Activated CD8-positive, alpha-beta T cell treated with anti-CD3 and anti-CD28 coated beads, Interleukin-2, amount 10 ng/mL, durations not matched to agents 7 days and 5 days (primary cell): ENCODE data around the gene PANX3. TPM values are rescaled to one million over a fixed set of nuclear protein-coding genes. Genes with fewer than 3 reads are reported as not detected.

ENCODE experiments used
- ATAC-seq: fragments of 150-1000 bp; cut with Tn5 transposase; one replicate; pipeline ENCODE4 v1.10.0; 2021; ENCODE audit warnings: moderate library complexity
- CTCF ChIA-PET: fragments of 350-600 bp; sonication (Branson Sonifier 250); formaldehyde crosslinking; loops from one replicate; lab custom pipeline; 2021; ENCODE audit warnings: antibody characterized with exemption; lab: Charles Lee
- POLR2A ChIA-PET: fragments of 350-600 bp; sonication (Branson Sonifier 250); formaldehyde crosslinking; loops from one replicate; lab custom pipeline; 2021; ENCODE audit warnings: antibody characterized with exemption; lab: Charles Lee
- DNase-seq: peaks from one replicate; pipeline ENCODE4 v3.0.0-alpha.2; 2020
- H3K27ac Mint-ChIP-seq: one replicate; pipeline ENCODE4 v1.8.0; 2021; ENCODE audit warnings: mild to moderate bottlenecking, mixed read lengths
- H3K27me3 Mint-ChIP-seq: one replicate; pipeline ENCODE4 v1.8.0; 2021; ENCODE audit warnings: low read depth, mixed read lengths
- H3K36me3 Mint-ChIP-seq: one replicate; pipeline ENCODE4 v1.8.0; 2021; ENCODE audit warnings: low read depth, mixed read lengths
- H3K4me1 Mint-ChIP-seq: one replicate; pipeline ENCODE4 v1.8.0; 2021; ENCODE audit warnings: low read depth, mixed read lengths
- H3K4me3 Mint-ChIP-seq: one replicate; pipeline ENCODE4 v1.8.0; 2021; ENCODE audit warnings: mild to moderate bottlenecking, mixed read lengths
- H3K9me3 Mint-ChIP-seq: one replicate; pipeline ENCODE4 v1.8.0; 2022; ENCODE audit warnings: mixed read lengths; ENCODE audit not compliant: insufficient read depth
- total RNA-seq, 2 experiments: library from RNA; stranded (reverse); gene quantifications; one replicate each; pipeline ENCODE4 v1.2.3, GENCODE V29; 2021

PANX3 gene
- total RNA-seq, 2 experiments from 2014 or later = not detected

GRCh38 chr11:124622531-124623451, 11.6 kb downstream of the PANX3 start, which contains the start of gene TBRG1:
Gene TBRG1, plus strand, starts transcription at chr11:124622864. Its CDS starts 220 bp downstream, at chr11:124623084.
- H3K9me3 Mint-ChIP-seq = no peaks in the 10 kb centered on the region
- DNase-seq (peak; percentile 88), ATAC-seq (peak; percentile 98)
- H3K4me1 Mint-ChIP-seq = peaks cover 22% of the 10 kb centered on the region
- H3K27me3 Mint-ChIP-seq = peaks cover 10% of the 10 kb centered on the region
- CTCF ChIA-PET = interaction anchor here (0.8 to 2.5 kb wide), 9 partner anchors 22 to 254 kb away, joined by 3 to 16 read pairs (median 4); partner anchors contain the start of genes MSANTD2, SIAE and SPA17
- POLR2A ChIA-PET = interaction anchor here (0.6 to 2.5 kb wide), 9 partner anchors 17 to 331 kb away, joined by 3 to 19 read pairs (median 4); partner anchors contain the start of genes CCDC15, MSANTD2, SIAE and SPA17
- H3K36me3 Mint-ChIP-seq = peaks cover 28% of the 10 kb centered on the region
- H3K4me3 Mint-ChIP-seq = peak within 1 kb of the TSS; percentile 97
- peak within 1 kb of the TSS; percentile 95 for H3K27ac Mint-ChIP-seq

- peaks cover 36% of the 10 kb centered on the region for H3K36me3 Mint-ChIP-seq
- peaks cover 24% of the 10 kb centered on the region for H3K4me1 Mint-ChIP-seq
- ChIA-PET CTCF (interaction anchor here (0.8 to 2.5 kb wide), 6 partner anchors 16 to 213 kb away, joined by 3 to 16 read pairs (median 4); partner anchors contain the start of genes SIAE and SPA17), POLR2A (interaction anchor here (0.6 to 2.5 kb wide), 4 partner anchors 47 to 252 kb away, joined by 4 to 19 read pairs (median 6); partner anchors contain the start of gene MSANTD2)
- no peaks in the 10 kb centered on the region for H3K9me3 Mint-ChIP-seq
- no peak for DNase-seq
- H3K4me3 Mint-ChIP-seq = peak overlapping the region; percentile 97
- peaks cover 10% of the 10 kb centered on the region for H3K27me3 Mint-ChIP-seq
- ATAC-seq = no peak
- peak overlapping the region; percentile 95 for H3K27ac Mint-ChIP-seq
These were observed 12.8 kb downstream of the PANX3 start for GRCh38 chr11:124623861-124624525.

GRCh38 chr11:124625504-124626168, 14.4 kb downstream of the PANX3 start:
- no peak for ATAC-seq
- H3K27me3 Mint-ChIP-seq = peaks cover 4% of the 10 kb centered on the region
- CTCF ChIA-PET = interaction anchor here (1.1 kb wide), 2 partner anchors 19 to 44 kb away, joined by 3 to 6 read pairs; no protein-coding TSS in a partner anchor
- no peaks in the 10 kb centered on the region for H3K9me3 Mint-ChIP-seq
- peaks cover 44% of the 10 kb centered on the region for H3K36me3 Mint-ChIP-seq
- DNase-seq = no peak
- H3K27ac Mint-ChIP-seq = peak overlapping the region; percentile 44
- no peak overlapping the region for H3K4me3 Mint-ChIP-seq
- peaks cover 24% of the 10 kb centered on the region for H3K4me1 Mint-ChIP-seq
- POLR2A ChIA-PET = no interaction called here

- ChIA-PET CTCF (no interaction called here), POLR2A (no interaction called here)
- peaks cover 57% of the 10 kb centered on the region for H3K36me3 Mint-ChIP-seq
- ATAC-seq = no peak
- H3K9me3 Mint-ChIP-seq = no peaks in the 10 kb centered on the region
- DNase-seq = no peak
- H3K4me1 Mint-ChIP-seq = peaks cover 21% of the 10 kb centered on the region
- no peaks in the 10 kb centered on the region for H3K27me3 Mint-ChIP-seq
- no peak overlapping the region for H3K27ac Mint-ChIP-seq
- H3K4me3 Mint-ChIP-seq = no peak overlapping the region
These were observed 16.3 kb downstream of the PANX3 start for GRCh38 chr11:124627546-124627945.

GRCh38 chr11:124629961-124630360, 18.7 kb downstream of the PANX3 start:
- Mint-ChIP-seq H3K27me3 (no peaks in the 10 kb centered on the region), H3K27ac (no peak overlapping the region), H3K4me3 (no peak overlapping the region), H3K4me1 (peaks cover 5% of the 10 kb centered on the region), H3K36me3 (peaks cover 67% of the 10 kb centered on the region), H3K9me3 (no peaks in the 10 kb centered on the region)
- CTCF ChIA-PET = interaction anchor here (0.8 to 1.9 kb wide), 4 partner anchors 14 to 228 kb away, joined by 3 to 9 read pairs (median 4); no protein-coding TSS in a partner anchor
- POLR2A ChIA-PET = no interaction called here
- ATAC-seq (no peak), DNase-seq (no peak)

GRCh38 chr11:124633355-124633754, 22.1 kb downstream of the PANX3 start:
- ChIA-PET POLR2A (no interaction called here), CTCF (interaction anchor here (3.0 kb wide), 1 partner anchor 11 kb away, joined by 13 read pairs; no protein-coding TSS in a partner anchor)
- DNase-seq (no peak), ATAC-seq (peak; percentile 53)
- H3K27ac Mint-ChIP-seq = no peak overlapping the region
- H3K4me1 Mint-ChIP-seq = peaks cover 2% of the 10 kb centered on the region
- no peaks in the 10 kb centered on the region for H3K27me3 Mint-ChIP-seq
- no peak overlapping the region for H3K4me3 Mint-ChIP-seq
- peaks cover 59% of the 10 kb centered on the region for H3K36me3 Mint-ChIP-seq
- no peaks in the 10 kb centered on the region for H3K9me3 Mint-ChIP-seq

- Mint-ChIP-seq H3K4me1 (no peaks in the 10 kb centered on the region), H3K9me3 (no peaks in the 10 kb centered on the region), H3K36me3 (peaks cover 49% of the 10 kb centered on the region), H3K4me3 (no peak overlapping the region), H3K27me3 (no peaks in the 10 kb centered on the region), H3K27ac (no peak overlapping the region)
- CTCF ChIA-PET = no interaction called here
- DNase-seq (no peak), ATAC-seq (no peak)
- POLR2A ChIA-PET = no interaction called here
These were observed 24.7 kb downstream of the PANX3 start for GRCh38 chr11:124635932-124636331.

GRCh38 chr11:124638500-124638899, 27.3 kb downstream of the PANX3 start:
- Mint-ChIP-seq H3K4me3 (no peak overlapping the region), H3K27ac (no peak overlapping the region), H3K4me1 (no peaks in the 10 kb centered on the region), H3K36me3 (peaks cover 32% of the 10 kb centered on the region), H3K9me3 (no peaks in the 10 kb centered on the region), H3K27me3 (no peaks in the 10 kb centered on the region)
- ATAC-seq (no peak), DNase-seq (no peak)
- POLR2A ChIA-PET = interaction anchor here (0.5 to 2.0 kb wide), 3 partner anchors 16 to 512 kb away, joined by 3 to 8 read pairs (median 4); partner anchors contain the start of gene TBRG1
- CTCF ChIA-PET = interaction anchor here (1.0 to 1.3 kb wide), 3 partner anchors 18 to 32 kb away, joined by 3 to 6 read pairs (median 4); no protein-coding TSS in a partner anchor

GRCh38 chr11:124639186-124639585, 28.0 kb downstream of the PANX3 start:
- POLR2A ChIA-PET = interaction anchor here (1.0 to 2.0 kb wide), 2 partner anchors 16 to 100 kb away, joined by 4 to 8 read pairs; partner anchors contain the start of gene TBRG1
- ATAC-seq = no peak
- Mint-ChIP-seq H3K4me1 (no peaks in the 10 kb centered on the region), H3K36me3 (peaks cover 27% of the 10 kb centered on the region), H3K9me3 (no peaks in the 10 kb centered on the region), H3K27me3 (no peaks in the 10 kb centered on the region), H3K27ac (no peak overlapping the region), H3K4me3 (no peak overlapping the region)
- CTCF ChIA-PET = interaction anchor here (1.0 to 5.5 kb wide), 5 partner anchors 19 to 198 kb away, joined by 3 to 27 read pairs (median 4); no protein-coding TSS in a partner anchor
- no peak for DNase-seq

GRCh38 chr11:124640666-124641065, 29.4 kb downstream of the PANX3 start:
- Mint-ChIP-seq H3K27me3 (no peaks in the 10 kb centered on the region), H3K4me1 (no peaks in the 10 kb centered on the region), H3K27ac (no peak overlapping the region), H3K9me3 (no peaks in the 10 kb centered on the region), H3K4me3 (no peak overlapping the region), H3K36me3 (peaks cover 23% of the 10 kb centered on the region)
- ATAC-seq (no peak), DNase-seq (no peak)
- ChIA-PET CTCF (interaction anchor here (0.6 to 5.5 kb wide), 4 partner anchors 17 to 196 kb away, joined by 3 to 27 read pairs (median 4); no protein-coding TSS in a partner anchor), POLR2A (no interaction called here)
